NCI-H510A treated with DMSO at 0.1 percent for 48 hours (cell line): Measurements from ENCODE around the gene PRKCA.
A peak's percentile ranks its signal among the peaks of the same experiment; 100 is the strongest.
"Not testable (repeated sequence)": the region's sequence is repeated elsewhere in the genome, so short reads cannot be mapped to it uniquely, and the experiment has no call there.

Experiments
- DNase-seq: peaks from one replicate; lab custom pipeline; 2025; lab: John Stamatoyannopoulos, UW

PRKCA gene

GRCh38 chr17:66466106-66466820 is 163.8 kb downstream of the PRKCA start:
- DNase-seq: no peak

- no peak for DNase-seq
Observed at GRCh38 chr17:66466840-66467367, 164.5 kb downstream of the PRKCA start.

DNA sequence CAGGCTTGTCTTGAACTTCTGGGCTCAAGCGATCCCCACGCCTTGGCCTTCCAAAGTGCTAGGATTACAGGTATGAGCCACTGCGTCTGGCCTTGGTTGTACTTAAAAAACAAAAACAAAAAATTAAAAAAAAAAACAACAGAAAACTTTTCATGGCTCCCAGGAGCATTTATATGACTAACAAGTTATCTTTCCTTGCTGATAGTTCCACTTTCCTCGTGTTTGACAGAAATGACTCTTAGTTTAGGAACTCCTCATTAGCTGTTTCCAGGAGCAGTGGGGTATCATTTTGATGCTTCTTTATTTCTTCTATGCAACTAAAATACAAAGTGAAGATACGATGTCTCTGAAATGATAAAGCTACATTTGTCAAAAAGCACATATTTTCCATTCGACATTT is 165.4 kb downstream of the PRKCA start:
- no peak for DNase-seq

GRCh38 chr17:66468241-66469087 is 166.1 kb downstream of the PRKCA start:
- DNase-seq: no peak

GRCh38 chr17:66469088-66469442 is 166.7 kb downstream of the PRKCA start:
- no peak for DNase-seq

DNA sequence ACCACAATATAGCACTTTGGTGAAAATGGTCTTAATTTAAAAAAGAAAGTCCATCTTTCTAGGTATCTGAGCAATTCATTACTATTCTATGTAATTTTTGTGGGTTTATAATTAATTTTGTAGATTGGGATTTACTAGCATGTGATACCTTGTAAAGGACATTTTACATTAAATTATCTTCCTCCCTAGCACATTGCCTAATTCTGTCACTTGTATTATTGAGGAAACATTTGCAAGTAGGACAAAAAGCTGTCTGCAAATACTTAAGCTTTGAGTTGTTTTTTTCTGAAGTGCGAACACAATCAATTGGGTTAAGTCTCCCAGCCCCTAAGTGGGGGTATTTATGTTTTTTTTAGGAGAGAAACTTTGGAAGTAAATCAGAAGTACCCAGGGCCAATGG is 167.0 kb downstream of the PRKCA start:
- DNase-seq: no peak

DNA sequence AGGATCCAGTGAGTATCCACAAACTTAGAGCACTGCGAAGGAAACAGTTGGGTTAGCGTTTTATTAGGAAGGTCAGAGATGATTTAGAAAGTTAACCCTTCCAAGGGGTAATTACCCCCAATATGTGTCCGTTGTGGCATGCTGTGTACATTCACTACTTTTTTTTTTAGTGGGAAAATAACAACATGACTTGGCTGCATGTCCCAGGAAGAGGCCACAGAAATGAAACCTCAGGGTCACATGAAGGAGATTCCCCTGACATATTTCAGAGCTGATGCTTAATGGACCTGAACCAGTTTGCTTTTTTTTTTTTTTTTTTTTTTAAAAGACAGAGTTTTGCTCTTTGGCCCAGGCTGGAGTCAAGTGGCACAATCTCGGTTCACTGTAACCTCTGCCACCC is 167.5 kb downstream of the PRKCA start:
- DNase-seq: no peak

GRCh38 chr17:66472123-66472522 is 169.7 kb downstream of the PRKCA start:
- no peak for DNase-seq

DNA sequence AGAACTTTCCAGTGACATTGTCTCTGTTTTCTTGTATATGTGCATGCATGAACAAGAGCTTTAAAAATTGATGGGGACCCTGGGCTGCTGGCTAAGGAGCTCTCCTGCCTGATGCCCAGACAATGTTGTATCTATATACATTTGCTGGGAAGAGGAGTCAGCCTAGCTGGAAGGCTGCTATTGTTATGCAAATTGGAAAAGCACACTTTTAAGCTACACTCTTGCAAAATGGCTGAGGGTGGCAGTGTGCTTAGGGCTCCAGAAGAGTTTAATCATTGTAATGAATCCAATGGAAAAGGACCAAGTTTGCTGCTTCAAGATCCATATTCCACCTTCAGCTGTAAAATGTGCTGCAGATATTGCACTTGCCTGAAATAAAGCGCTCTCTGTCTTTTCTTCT is 171.8 kb downstream of the PRKCA start:
- peak; percentile 57 for DNase-seq

DNA sequence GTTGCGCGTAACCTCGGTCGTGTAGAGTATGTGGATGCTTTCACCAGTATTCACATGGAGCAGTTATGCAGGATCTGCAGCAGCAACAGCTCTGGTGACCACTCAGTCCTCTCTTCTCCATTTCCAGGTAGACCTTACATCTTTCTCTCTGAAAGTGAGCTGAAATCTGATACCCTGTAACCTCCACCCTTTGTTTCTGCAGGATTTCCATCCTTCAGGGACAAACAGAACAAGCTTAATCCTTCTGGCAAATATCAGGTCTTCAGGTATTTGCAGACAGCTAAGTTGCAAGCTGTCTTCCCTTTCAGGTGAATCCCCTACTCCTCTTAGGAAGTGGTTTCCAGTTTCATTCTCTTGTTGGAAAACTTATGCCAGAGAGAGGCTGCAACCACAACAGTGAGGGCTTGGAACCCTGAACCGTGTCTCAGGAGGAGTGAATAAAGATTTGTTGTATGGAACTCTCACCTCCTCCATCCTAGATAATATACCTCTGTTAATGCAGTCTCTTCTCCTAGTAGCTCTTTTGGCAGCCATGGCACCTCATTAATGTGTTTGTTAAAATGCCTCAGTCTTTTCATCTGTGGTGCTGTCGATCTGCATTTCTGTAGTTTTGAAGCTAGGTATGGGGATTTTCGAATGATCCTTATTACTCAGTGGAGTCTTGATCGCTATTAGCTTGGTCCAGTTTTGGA is 172.5 kb downstream of the PRKCA start:
- DNase-seq: peak; percentile 58

- no peak for DNase-seq
Observed at GRCh38 chr17:66476014-66476413, 173.6 kb downstream of the PRKCA start.

- DNase-seq: no peak
Observed at GRCh38 chr17:66477615-66478283, 175.3 kb downstream of the PRKCA start.

DNA sequence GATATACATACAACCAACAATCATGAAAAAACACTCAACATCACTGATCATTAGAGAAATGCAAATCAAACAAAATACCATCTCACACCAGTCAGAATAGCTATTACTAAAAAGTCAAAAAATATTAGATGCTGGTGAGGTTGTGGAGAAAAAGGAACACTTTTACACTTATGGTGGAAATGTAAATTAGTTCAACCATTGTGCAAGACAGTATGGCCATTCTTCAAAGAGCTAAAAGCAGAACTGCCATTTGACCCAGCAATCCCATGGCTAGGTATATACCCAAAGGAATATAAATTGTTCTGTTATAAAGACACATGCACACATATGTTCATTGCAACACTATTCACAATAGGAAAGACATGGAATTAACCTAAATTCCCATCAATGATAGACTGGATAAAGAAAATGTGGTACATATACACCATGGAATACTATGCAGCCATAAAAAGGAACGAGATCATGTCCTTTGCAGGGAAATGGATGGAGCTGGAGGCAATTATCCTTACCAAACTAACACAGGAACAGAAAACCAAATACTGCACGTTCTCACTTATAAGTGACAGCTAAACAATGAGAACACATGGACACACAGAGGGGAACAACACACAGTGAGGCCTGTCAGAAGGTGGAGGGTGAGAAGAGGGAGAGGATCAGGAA is 176.9 kb downstream of the PRKCA start:
- not testable (repeated sequence) for DNase-seq

GRCh38 chr17:66480243-66480642 is 177.8 kb downstream of the PRKCA start:
- no peak for DNase-seq

DNA sequence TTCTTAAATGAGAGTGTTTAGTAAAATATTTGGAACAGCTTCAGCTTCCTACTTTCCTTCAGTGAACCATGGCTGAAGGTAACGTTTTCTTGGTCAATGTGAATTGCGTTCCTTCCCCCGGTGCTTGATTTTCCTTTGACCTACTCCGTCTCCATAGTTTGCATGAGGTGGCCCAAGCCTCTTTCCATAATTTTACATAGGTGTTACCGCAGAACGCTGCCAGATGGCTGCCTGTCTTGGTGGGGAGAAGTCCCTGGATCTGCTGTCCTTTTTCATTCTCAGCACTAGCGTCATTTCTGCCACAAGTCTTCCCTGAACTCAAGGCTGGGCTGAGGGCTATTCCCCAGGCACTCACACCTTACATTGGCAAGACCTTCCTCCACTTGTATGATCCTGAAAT is 178.4 kb downstream of the PRKCA start:
- DNase-seq: no peak

- DNase-seq: no peak
Observed at GRCh38 chr17:66481271-66481670, 178.9 kb downstream of the PRKCA start.

DNA sequence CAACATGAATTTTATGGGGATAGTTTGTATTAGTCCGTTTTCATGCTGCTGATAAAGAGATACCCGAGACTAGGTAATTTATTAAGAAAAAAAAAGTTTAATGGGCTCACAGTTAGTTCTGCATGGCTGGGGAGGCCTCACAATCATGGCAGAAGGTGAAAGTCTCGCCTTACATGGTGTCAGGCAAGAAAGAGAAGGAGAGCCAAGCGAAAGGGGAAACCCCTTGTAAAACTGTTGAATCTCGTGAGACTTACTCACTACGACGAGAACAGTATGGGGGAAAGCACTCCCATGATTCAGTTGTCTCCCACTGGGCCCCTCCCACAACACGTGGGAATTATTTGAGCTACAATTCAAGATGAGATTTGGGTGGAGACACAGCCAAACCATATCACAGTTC is 181.5 kb downstream of the PRKCA start:
- no peak for DNase-seq

DNA sequence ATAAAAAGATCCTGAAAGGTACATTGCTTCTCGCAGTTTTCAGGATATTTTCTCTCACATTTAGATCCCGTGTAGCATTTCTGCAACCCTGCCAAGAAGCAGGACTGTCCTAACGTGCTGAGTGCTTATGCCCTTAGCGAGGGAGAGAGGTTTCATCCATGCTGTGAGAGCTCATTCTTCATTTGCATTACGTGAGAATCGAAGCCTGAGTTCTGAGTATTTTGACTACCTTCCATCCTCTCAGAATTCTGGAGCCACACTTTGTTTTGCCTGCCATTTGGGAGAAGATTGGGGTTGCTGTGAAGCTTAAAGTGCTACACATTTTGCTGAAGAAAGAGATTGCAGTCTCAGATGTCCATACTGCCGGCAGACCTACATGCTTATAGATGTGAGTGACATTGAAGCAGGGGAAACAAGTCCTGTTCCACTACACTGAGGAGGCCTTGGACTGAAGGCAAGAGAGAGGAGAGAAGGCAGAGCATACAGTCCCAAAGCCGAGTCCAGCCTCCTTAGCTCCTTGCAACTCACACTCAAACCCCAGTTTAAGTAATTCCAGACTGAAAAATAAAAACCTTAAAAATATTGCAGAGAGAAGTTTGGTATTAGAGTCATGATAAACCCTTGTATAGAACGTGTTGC is 183.0 kb downstream of the PRKCA start:
- no peak for DNase-seq

DNA sequence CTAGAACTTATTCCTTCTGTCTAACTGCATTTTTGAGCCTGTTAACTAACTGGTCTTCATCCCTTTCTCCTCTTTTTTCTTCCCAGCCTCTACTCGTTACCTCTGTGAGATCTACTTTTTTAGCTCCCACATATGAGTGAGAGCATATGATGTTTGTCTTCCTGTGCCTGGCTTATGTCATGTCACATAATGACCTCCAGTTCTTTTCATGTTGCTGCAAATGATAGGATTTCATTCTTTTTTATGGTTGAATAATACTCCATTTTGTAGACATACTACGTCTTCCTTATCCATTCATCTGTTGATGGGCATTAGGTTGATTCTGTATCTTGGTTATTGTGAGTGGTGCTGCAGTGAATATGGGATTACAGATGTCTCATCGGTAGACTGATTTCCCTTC is 184.7 kb downstream of the PRKCA start:
- DNase-seq: no peak

GRCh38 chr17:66487981-66488468 is 185.6 kb downstream of the PRKCA start:
- DNase-seq: no peak

DNA sequence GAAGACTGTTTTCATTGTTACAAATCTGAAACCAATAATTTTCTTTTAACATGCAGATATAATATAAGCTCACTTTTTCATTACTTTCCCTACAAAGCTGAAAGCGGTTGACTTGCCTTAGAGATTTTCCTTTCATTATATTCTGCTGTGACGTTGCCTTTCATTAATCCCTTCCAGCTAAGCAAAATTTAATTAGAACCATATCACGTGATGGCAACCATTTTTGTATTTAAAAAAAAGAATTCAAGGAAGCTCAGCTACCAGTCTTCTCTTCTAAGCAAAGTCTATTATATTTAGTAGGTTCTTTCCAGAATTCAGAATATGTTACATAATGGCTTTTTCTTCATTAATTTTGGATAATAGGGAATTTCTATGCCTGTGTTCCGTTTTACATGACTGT is 186.5 kb downstream of the PRKCA start:
- DNase-seq: no peak
